ENCODE results near the gene TRPT1. TPM values are rescaled to one million over a fixed set of nuclear protein-coding genes. Genes with fewer than 3 reads are reported as not detected.

The TRPT1 gene
- 10 to 100 TPM; 37.0 to 46.2 (median 42.5) TPM for polyA plus RNA-seq (ENCODE audit: insufficient read length in 3 of 3)

- DNase-seq (ENCODE audit: low read depth in 3 of 3, low spot score in 2 of 3): peak in 1 of 3 donors; percentile 74
Measured at GRCh38 chr11:64225608-64226506, at the start of gene TRPT1, which contains the start of gene NUDT22. TSS of gene TRPT1 (minus strand) at chr11:64226186. CDS start at chr11:64225860, 326 bp downstream. TSS of gene NUDT22 (plus strand) at chr11:64226274. CDS start at chr11:64226653, 379 bp downstream.

- DNase-seq (ENCODE audit: low read depth in 3 of 3, low spot score in 2 of 3): no peak
Measured at GRCh38 chr11:64275031-64275800, 49.2 kb upstream of the TRPT1 start.

- DNase-seq (ENCODE audit: low read depth in 3 of 3, low spot score in 2 of 3): peak; percentile 98
Measured at GRCh38 chr11:64269540-64270220, 43.7 kb upstream of the TRPT1 start.

GRCh38 chr11:64268893-64269539 lies 43.0 kb upstream of the TRPT1 start:
- no peak for DNase-seq (ENCODE audit: low read depth in 3 of 3, low spot score in 2 of 3)

GRCh38 chr11:64268025-64268892 lies 42.3 kb upstream of the TRPT1 start:
- DNase-seq (ENCODE audit: low read depth in 3 of 3, low spot score in 2 of 3): no peak

GRCh38 chr11:64267207-64267945 lies 41.4 kb upstream of the TRPT1 start:
- no peak for DNase-seq (ENCODE audit: low read depth in 3 of 3, low spot score in 2 of 3)

GRCh38 chr11:64266339-64266738 lies 40.4 kb upstream of the TRPT1 start:
- no peak for DNase-seq (ENCODE audit: low read depth in 3 of 3, low spot score in 2 of 3)

GRCh38 chr11:64265176-64266160 lies 39.5 kb upstream of the TRPT1 start:
- no peak for DNase-seq (ENCODE audit: low read depth in 3 of 3, low spot score in 2 of 3)

GRCh38 chr11:64264371-64264852 lies 38.4 kb upstream of the TRPT1 start:
- no peak for DNase-seq (ENCODE audit: low read depth in 3 of 3, low spot score in 2 of 3)

- no peak for DNase-seq (ENCODE audit: low read depth in 3 of 3, low spot score in 2 of 3)
Measured at GRCh38 chr11:64263947-64264317, 37.9 kb upstream of the TRPT1 start.

- no peak for DNase-seq (ENCODE audit: low read depth in 3 of 3, low spot score in 2 of 3)
Measured at GRCh38 chr11:64263021-64263946, 37.3 kb upstream of the TRPT1 start.

- no peak for DNase-seq (ENCODE audit: low read depth in 3 of 3, low spot score in 2 of 3)
Measured at GRCh38 chr11:64262271-64263002, 36.5 kb upstream of the TRPT1 start.

GRCh38 chr11:64261556-64262080 lies 35.6 kb upstream of the TRPT1 start:
- DNase-seq (ENCODE audit: low read depth in 3 of 3, low spot score in 2 of 3): no peak

- no peak for DNase-seq (ENCODE audit: low read depth in 3 of 3, low spot score in 2 of 3)
Measured at GRCh38 chr11:64260147-64260708, 34.2 kb upstream of the TRPT1 start.

- no peak for DNase-seq (ENCODE audit: low read depth in 3 of 3, low spot score in 2 of 3)
Measured at GRCh38 chr11:64259533-64260067, 33.6 kb upstream of the TRPT1 start.

Data from right renal cortex interstitium (tissue), 3 donors.